ENCODE results near the gene WIPF2.

DNA sequence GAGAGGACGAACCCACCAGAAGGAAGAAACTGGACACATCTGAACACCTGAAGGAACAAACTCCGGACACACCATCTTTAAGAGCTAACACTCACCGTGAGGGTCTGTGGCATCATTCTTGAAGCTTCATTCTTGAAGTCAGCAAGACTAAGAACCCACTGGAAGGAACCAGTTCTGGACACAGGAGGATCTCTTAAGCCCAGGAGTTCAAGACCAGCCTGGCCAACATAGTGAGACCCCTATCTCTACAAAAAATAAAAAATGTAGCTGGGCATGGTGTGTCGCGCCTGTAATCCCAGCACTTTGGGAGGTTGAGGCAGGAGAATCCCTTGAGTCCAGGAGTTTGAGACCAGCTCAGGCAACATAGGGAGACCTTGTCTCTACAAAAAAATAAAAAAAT is 20.5 kb upstream of the WIPF2 start:
- no peak for TF ChIP-seq PRDM1 (tag by site-specific recombination; IDR thresholded peaks at IDR 0.05)
- TF ChIP-seq ZNF629 (tag by site-specific recombination; IDR thresholded peaks at IDR 0.05) = no peak
- no peak for TF ChIP-seq ZNF274 (IDR thresholded peaks at IDR 0.05; ENCODE audit: low read length)
- TF ChIP-seq ZNF274 (tag by site-specific recombination; IDR thresholded peaks at IDR 0.05; ENCODE audit: borderline replicate concordance) = no peak
- no peak for TF ChIP-seq CTCF (tag by site-specific recombination; IDR thresholded peaks at IDR 0.05)
